Measurements from ENCODE around the gene GPC6. TPM values are rescaled to one million over a fixed set of nuclear protein-coding genes. Genes with fewer than 3 reads are reported as not detected.

The GPC6 gene
- polyA plus RNA-seq, 1 donor (not counting 4 experiments of a cell fraction or from before 2014, with no cell fraction given) = 0.42 TPM

DNA sequence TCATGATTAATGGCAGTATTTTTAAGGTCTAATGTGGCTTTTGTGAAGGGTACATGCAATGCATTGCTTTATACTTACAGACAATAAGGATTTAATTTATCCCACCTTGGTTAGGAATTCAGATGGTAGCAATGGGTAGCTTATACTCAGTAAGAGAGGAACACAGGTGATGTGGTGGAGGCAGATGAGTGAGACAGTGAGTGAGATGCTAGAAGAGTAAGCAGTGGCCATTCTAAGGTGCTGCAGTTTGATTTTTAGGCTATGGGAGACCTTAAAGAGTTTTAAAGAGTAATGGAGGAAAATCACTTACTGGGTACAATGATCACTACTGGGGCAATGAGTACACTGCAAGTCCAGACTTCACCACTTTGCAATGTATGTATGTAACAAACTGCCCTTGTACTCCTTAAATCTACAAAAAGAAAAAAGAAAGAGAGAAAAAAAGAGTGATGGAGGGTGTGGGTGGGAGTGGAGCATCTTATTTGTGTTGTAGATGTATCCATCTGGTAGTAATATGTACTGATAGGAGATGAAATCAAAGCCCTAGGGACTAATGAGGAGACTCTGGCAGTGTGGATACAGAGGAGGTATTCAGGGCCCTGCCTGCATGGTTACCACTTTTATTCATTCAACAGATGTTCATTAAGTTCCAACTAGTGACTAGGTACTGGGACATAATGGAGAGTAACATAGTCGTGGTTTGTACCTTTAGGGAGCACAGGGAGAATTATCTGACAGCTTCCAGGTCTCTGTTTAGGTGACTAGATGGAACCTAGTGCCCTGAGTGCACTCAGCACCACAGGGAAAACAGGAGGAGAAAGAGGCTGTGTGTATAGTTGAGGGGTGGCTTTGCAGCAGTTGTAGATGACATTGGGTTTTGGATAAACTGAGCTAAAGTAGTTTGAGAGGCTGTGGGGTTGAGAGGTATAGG lies 99.0 kb downstream of the GPC6 start:
- Histone ChIP-seq H3K9ac (ENCODE audit: control insufficient read depth, extremely low read depth, insufficient read depth, low read length) (no peak overlapping the region), H3K27ac (ENCODE audit: control insufficient read depth, insufficient read depth, low read length) (no peak overlapping the region), H3K9me3 (ENCODE audit: control insufficient read depth, low read depth, low read length) (no peaks in the 10 kb centered on the region), H3K4me2 (ENCODE audit: control insufficient read depth, extremely low read depth, insufficient read depth, low read depth, low read length) (no peak overlapping the region), H3K4me1 (ENCODE audit: control insufficient read depth, extremely low read depth, insufficient read depth, low read length) (no peaks in the 10 kb centered on the region), H3K27me3 (ENCODE audit: control insufficient read depth, extremely low read depth, insufficient read depth, low read length) (no peaks in the 10 kb centered on the region), H3K4me3 (ENCODE audit: control insufficient read depth in 2 of 3, extremely low read depth in 1 of 3, insufficient read depth in 2 of 3, low read depth in 1 of 3, low read length in 3 of 3) (no peak overlapping the region), H2AFZ (ENCODE audit: control insufficient read depth, low read length) (no peak overlapping the region), H3K36me3 (ENCODE audit: control insufficient read depth in 2 of 2, extremely low read depth in 1 of 2, insufficient read depth in 2 of 2, low read length in 2 of 2) (no peaks in the 10 kb centered on the region), H3K9me1 (ENCODE audit: control insufficient read depth, extremely low read depth, insufficient read depth, low read length) (no peaks in the 10 kb centered on the region), H3K79me2 (ENCODE audit: control insufficient read depth, insufficient read depth, low read length) (no peaks in the 10 kb centered on the region), H4K20me1 (ENCODE audit: control insufficient read depth, extremely low read depth, insufficient read depth, low read length) (no peaks in the 10 kb centered on the region)
- dilution Hi-C loops (cut with MboI; ENCODE audit: extremely low pct_ligation_motif_present, low sequenced_read_pairs) = no loop called here
- FAIRE-seq = no peak
- no peak for DNase-seq (ENCODE audit: low read depth, low spot score)
- no peak for TF ChIP-seq EZH2 (IDR thresholded peaks at IDR 0.05; ENCODE audit: low read length)
- TF ChIP-seq, protein P1, sequence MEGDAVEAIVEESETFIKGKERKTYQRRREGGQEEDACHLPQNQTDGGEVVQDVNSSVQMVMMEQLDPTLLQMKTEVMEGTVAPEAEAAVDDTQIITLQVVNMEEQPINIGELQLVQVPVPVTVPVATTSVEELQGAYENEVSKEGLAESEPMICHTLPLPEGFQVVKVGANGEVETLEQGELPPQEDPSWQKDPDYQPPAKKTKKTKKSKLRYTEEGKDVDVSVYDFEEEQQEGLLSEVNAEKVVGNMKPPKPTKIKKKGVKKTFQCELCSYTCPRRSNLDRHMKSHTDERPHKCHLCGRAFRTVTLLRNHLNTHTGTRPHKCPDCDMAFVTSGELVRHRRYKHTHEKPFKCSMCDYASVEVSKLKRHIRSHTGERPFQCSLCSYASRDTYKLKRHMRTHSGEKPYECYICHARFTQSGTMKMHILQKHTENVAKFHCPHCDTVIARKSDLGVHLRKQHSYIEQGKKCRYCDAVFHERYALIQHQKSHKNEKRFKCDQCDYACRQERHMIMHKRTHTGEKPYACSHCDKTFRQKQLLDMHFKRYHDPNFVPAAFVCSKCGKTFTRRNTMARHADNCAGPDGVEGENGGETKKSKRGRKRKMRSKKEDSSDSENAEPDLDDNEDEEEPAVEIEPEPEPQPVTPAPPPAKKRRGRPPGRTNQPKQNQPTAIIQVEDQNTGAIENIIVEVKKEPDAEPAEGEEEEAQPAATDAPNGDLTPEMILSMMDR (optimal IDR thresholded peaks at IDR 0.05 in 1 of 3, IDR thresholded peaks at IDR 0.05 in 1 of 3, conservative IDR thresholded peaks at IDR 0.05 in 1 of 3; ENCODE audit: extremely low read depth in 1 of 3, insufficient read depth in 2 of 3, low read length in 3 of 3) = no peak

DNA sequence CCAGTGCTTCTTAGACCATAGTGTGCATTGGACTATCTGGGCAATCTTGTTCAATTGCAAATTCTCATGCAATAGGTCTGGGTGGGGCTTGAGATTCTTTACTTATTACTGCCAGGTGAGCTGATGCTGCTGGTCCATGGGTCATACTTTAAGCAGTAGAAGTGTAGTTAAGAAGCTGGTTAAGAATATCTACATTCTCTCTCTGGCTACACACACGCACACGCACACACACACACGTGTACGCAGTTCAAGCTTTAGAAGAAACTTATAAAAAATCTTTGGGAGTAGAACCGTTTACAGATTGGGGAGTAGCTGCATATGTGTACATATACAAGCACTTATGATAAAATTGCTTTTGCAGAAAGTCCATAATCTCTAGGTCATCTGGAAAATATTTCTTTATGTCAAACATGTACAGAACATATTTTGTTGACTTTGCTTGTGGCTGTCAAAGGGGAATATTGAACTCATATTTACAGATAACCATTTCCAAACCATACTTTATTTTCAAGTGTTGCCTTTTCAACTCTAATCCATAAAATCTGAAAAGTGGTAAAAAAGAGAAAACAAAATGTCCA lies 99.7 kb downstream of the GPC6 start:
- Histone ChIP-seq H4K20me1 (ENCODE audit: control insufficient read depth, extremely low read depth, insufficient read depth, low read length) (no peaks in the 10 kb centered on the region), H3K4me1 (ENCODE audit: control insufficient read depth, extremely low read depth, insufficient read depth, low read length) (no peaks in the 10 kb centered on the region), H3K9ac (ENCODE audit: control insufficient read depth, extremely low read depth, insufficient read depth, low read length) (no peak overlapping the region), H3K36me3 (ENCODE audit: control insufficient read depth in 2 of 2, extremely low read depth in 1 of 2, insufficient read depth in 2 of 2, low read length in 2 of 2) (no peaks in the 10 kb centered on the region), H3K27ac (ENCODE audit: control insufficient read depth, insufficient read depth, low read length) (no peak overlapping the region), H3K4me3 (ENCODE audit: control insufficient read depth in 2 of 3, extremely low read depth in 1 of 3, insufficient read depth in 2 of 3, low read depth in 1 of 3, low read length in 3 of 3) (no peak overlapping the region), H3K79me2 (ENCODE audit: control insufficient read depth, insufficient read depth, low read length) (no peaks in the 10 kb centered on the region), H2AFZ (ENCODE audit: control insufficient read depth, low read length) (no peak overlapping the region), H3K27me3 (ENCODE audit: control insufficient read depth, extremely low read depth, insufficient read depth, low read length) (no peaks in the 10 kb centered on the region), H3K9me3 (ENCODE audit: control insufficient read depth, low read depth, low read length) (no peaks in the 10 kb centered on the region), H3K4me2 (ENCODE audit: control insufficient read depth, extremely low read depth, insufficient read depth, low read depth, low read length) (no peak overlapping the region), H3K9me1 (ENCODE audit: control insufficient read depth, extremely low read depth, insufficient read depth, low read length) (no peaks in the 10 kb centered on the region)
- no peak for TF ChIP-seq EZH2 (IDR thresholded peaks at IDR 0.05; ENCODE audit: low read length)
- TF ChIP-seq, protein P1 (optimal IDR thresholded peaks at IDR 0.05 in 1 of 3, IDR thresholded peaks at IDR 0.05 in 1 of 3, conservative IDR thresholded peaks at IDR 0.05 in 1 of 3; ENCODE audit: extremely low read depth in 1 of 3, insufficient read depth in 2 of 3, low read length in 3 of 3) = no peak
- no peak for FAIRE-seq
- dilution Hi-C loops (cut with MboI; ENCODE audit: extremely low pct_ligation_motif_present, low sequenced_read_pairs) = no loop called here
- DNase-seq (ENCODE audit: low read depth, low spot score) = no peak

Data from keratinocyte (primary cell).